HFFc6 (cell line): ENCODE measurements around the gene BZW1. TPM values are rescaled to one million over a fixed set of nuclear protein-coding genes. Genes with fewer than 3 reads are reported as not detected.
A peak's percentile ranks its signal among the peaks of the same experiment; 100 is the strongest.

Source experiments
- DNase-seq: peaks from one replicate; pipeline ENCODE4 v3.0.0-alpha.2; 2018
- H3K27ac Mint-ChIP-seq: 2 replicates; pipeline ENCODE4 v1.8.0; 2020; ENCODE audit warnings: mild to moderate bottlenecking, mixed read lengths
- H3K27me3 Mint-ChIP-seq: 2 replicates; pipeline ENCODE4 v1.8.0; 2021; ENCODE audit warnings: mild to moderate bottlenecking, moderate library complexity, mixed read lengths; ENCODE audit not compliant: insufficient read depth
- H3K36me3 Mint-ChIP-seq: 2 replicates; pipeline ENCODE4 v1.8.0; 2021; ENCODE audit warnings: low read depth, mixed read lengths
- H3K4me1 Mint-ChIP-seq: 2 replicates; pipeline ENCODE4 v1.8.0; 2020; ENCODE audit warnings: low read depth, mixed read lengths
- H3K4me3 Mint-ChIP-seq: 2 replicates; pipeline ENCODE4 v1.8.0; 2020; ENCODE audit warnings: mild to moderate bottlenecking, moderate library complexity, mixed read lengths
- H3K9me3 Mint-ChIP-seq: 2 replicates; pipeline ENCODE4 v1.8.0; 2020; ENCODE audit warnings: mild to moderate bottlenecking, mixed read lengths
- CTCF ChIP-seq: fragments of 200-600 bp; sonication (generic); IDR thresholded peaks from 2 replicates; pipeline ENCODE4 v1.5.0; 2021; ENCODE audit warnings: antibody characterized with exemption, mild to moderate bottlenecking
- total RNA-seq, 6 experiments: library from RNA; stranded (reverse); fragmentation: NEBNext Ultra II Directional; extraction: Animal tissue kit (Norgen Biotek cat#: 25700); gene quantifications; 2 replicates in 1 of 6; 3 replicates in 5 of 6; pipeline ENCODE4 v1.2.3, GENCODE V29; 2021

Gene BZW1
- total RNA-seq, 6 experiments from 2014 or later = 318 to 459 (median 409) TPM

DNA sequence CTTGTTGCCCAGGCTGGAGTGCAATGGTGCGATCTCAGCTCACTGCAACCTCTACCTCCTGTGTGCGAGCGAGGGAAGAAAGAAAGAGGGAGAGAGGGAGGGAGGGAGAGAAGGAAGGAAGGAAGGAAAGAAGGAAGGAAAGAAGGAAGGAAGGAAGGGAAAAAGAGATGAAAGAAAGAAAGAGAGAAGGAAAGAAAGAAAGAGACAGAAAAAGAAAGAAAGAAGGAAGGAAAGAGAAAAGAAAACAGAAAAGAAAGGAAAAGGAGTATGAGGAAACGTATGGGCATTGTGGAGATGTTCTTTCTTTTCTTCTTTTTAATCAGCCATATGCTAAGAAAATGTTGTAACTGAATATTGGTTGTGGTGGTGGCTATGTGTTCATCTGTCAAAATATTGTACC lies 36.2 kb downstream of the BZW1 start:
- Mint-ChIP-seq H3K36me3 (peaks cover 18% of the 10 kb centered on the region), H3K27ac (no peak overlapping the region), H3K27me3 (peaks cover 9% of the 10 kb centered on the region), H3K4me3 (no peak overlapping the region), H3K4me1 (no peaks in the 10 kb centered on the region), H3K9me3 (no peaks in the 10 kb centered on the region)
- no peak for DNase-seq
- TF ChIP-seq CTCF = no peak

GRCh38 chr2:200850512-200851256 lies 39.0 kb downstream of the BZW1 start:
- Mint-ChIP-seq H3K4me1 (no peaks in the 10 kb centered on the region), H3K9me3 (no peaks in the 10 kb centered on the region), H3K36me3 (peaks cover 36% of the 10 kb centered on the region), H3K4me3 (no peak overlapping the region; the same call in 1 of the 2 replicates), H3K27me3 (peaks cover 9% of the 10 kb centered on the region), H3K27ac (no peak overlapping the region; the same call in 1 of the 2 replicates)
- TF ChIP-seq CTCF = no peak
- no peak for DNase-seq

GRCh38 chr2:200851398-200852248 lies 39.9 kb downstream of the BZW1 start:
- peaks cover 40% of the 10 kb centered on the region for H3K36me3 Mint-ChIP-seq
- H3K27ac Mint-ChIP-seq = no peak overlapping the region; the same call in 1 of the 2 replicates
- H3K9me3 Mint-ChIP-seq = no peaks in the 10 kb centered on the region
- TF ChIP-seq CTCF = no peak
- no peak for DNase-seq
- no peaks in the 10 kb centered on the region for H3K4me1 Mint-ChIP-seq
- no peak overlapping the region for H3K4me3 Mint-ChIP-seq
- H3K27me3 Mint-ChIP-seq = peaks cover 9% of the 10 kb centered on the region

DNA sequence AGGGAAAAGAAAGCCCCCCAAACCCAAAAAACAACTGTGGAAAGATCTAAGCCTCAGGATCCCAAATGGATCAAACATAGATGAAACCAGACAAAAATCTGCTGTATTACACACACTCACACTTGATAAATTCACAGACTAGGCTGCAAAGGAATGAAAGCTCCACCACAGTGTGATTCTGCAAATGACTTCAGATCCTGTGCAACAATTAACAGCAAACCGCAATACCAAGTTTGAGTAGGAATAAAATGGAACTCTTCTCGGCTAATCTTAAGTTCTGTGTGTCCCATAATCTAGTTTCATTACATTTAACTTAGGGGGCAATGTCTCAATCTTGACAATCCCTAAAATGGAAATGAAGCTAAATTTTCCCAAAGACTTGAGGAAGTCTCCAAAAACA lies 40.9 kb downstream of the BZW1 start:
- Mint-ChIP-seq H3K4me1 (no peaks in the 10 kb centered on the region; the same call in 1 of the 2 replicates), H3K27ac (peak overlapping the region; percentile 31), H3K27me3 (peaks cover 9% of the 10 kb centered on the region), H3K4me3 (no peak overlapping the region), H3K36me3 (peaks cover 50% of the 10 kb centered on the region), H3K9me3 (no peaks in the 10 kb centered on the region)
- TF ChIP-seq CTCF = no peak
- DNase-seq = no peak

- H3K4me1 Mint-ChIP-seq = peaks cover 32% of the 10 kb centered on the region
- no peak for DNase-seq
- peaks cover 4% of the 10 kb centered on the region for H3K27me3 Mint-ChIP-seq
- H3K9me3 Mint-ChIP-seq = no peaks in the 10 kb centered on the region
- no peak overlapping the region for H3K4me3 Mint-ChIP-seq
- H3K27ac Mint-ChIP-seq = no peak overlapping the region
- TF ChIP-seq CTCF = no peak
- peaks cover 78% of the 10 kb centered on the region for H3K36me3 Mint-ChIP-seq
Measured at GRCh38 chr2:200856806-200857205, 45.1 kb downstream of the BZW1 start.
